GM21447 (cell line): ENCODE results near the gene RNF167.

Experiments used
- ATAC-seq: cut with Tn5 transposase; IDR thresholded peaks from one replicate; pipeline ENCODE4 v1.9.1; 2021; ENCODE audit not compliant: unreplicated experiment

RNF167 gene

DNA sequence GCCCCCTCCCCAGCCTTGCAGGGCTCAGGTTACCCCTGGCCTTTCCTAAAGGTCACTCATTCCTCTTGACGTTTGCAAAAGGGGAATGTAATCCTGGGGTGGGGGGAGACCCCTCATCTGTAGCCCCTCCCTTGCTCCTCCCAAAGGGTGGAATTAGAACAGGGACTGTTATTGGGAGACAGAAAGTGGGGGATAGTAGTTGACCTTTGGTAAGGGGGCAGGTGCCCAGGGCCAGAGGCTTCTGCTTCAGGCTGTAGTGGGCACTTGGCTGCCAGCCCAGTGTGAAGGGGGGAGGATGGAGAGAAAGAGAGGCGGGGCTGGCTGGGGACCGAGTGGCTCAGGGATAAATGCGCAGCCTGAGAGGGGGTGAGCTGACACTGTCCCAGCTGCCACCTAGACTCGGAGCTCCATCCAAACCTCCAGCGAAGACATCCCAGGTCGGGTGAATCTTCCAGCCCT is 10.7 kb downstream of the RNF167 start, which contains the start of gene ENO3:
TSS of gene ENO3 (plus strand) at position 374 of the 459 bp plus-strand sequence. CDS start 711 bp downstream, outside the sequence.
- ATAC-seq, result no peak

DNA sequence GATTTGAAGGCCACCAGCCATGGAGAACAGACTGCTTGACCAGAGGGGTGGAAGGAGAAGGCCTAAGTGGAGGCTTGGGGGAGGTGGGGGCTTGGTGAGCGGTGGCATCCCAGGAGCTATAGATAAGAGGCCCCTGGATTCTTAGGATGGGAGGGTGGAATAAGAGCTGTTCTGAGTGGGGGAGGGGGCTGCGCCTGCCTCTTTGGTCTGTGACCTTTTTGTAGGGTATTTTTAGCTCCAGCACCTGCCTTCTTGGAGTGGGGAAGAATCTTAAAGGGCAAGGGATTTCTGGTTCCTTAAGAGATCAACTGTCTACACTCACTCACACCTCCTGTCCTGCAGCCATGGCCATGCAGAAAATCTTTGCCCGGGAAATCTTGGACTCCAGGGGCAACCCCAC is 11.4 kb downstream of the RNF167 start:
- ATAC-seq, result no peak

DNA sequence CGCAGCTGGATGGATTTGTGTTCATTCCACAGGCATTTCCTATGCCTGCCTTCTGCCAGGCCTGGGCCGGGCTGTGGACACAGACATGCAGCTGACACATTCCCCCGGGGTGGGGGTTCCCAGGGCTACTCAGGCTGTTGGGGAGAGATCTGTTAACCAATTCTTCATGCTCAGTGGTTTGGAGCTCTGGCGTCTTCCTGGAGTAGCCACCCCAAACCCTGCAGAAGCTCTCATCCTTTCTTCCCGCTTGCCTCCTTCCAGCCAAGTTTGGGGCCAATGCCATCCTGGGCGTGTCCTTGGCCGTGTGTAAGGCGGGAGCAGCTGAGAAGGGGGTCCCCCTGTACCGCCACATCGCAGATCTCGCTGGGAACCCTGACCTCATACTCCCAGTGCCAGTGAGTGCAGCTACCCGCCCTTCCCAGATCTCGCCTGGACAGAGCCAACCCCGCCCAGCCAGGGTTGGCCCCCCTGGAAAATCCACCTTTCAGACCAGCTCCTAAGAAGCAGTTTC is 13.4 kb downstream of the RNF167 start:
- no peak for ATAC-seq

DNA sequence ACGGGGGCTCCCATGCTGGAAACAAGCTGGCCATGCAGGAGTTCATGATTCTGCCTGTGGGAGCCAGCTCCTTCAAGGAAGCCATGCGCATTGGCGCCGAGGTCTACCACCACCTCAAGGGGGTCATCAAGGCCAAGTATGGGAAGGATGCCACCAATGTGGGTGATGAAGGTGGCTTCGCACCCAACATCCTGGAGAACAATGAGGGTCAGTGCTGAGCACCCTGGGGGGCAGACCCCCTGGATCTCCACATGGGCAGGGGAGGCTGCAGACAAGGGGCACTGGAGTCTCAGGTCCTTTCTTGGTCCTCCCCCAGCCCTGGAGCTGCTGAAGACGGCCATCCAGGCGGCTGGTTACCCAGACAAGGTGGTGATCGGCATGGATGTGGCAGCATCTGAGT is 15.0 kb downstream of the RNF167 start:
- ATAC-seq, result no peak

DNA sequence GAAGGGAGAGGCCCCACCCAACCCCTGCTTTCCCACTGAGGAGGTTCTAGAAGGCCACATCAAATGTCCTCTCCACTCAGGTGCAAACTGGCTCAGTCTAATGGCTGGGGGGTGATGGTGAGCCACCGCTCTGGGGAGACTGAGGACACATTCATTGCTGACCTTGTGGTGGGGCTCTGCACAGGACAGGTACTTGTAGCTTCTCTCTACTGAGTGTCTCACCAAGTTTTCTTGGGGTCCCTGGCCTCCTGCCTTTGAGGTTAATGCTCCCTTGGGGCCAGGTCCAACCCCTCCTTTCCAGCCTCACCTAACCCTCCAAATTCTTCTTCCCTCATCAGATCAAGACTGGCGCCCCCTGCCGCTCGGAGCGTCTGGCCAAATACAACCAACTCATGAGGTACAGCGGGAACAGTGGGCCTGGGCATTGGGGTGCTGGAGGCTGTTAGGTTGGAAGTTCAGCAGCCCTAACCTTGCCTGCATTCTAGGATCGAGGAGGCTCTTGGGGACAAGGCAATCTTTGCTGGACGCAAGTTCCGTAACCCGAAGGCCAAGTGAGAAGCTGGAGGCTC is 16.5 kb downstream of the RNF167 start:
- ATAC-seq, result no peak

DNA sequence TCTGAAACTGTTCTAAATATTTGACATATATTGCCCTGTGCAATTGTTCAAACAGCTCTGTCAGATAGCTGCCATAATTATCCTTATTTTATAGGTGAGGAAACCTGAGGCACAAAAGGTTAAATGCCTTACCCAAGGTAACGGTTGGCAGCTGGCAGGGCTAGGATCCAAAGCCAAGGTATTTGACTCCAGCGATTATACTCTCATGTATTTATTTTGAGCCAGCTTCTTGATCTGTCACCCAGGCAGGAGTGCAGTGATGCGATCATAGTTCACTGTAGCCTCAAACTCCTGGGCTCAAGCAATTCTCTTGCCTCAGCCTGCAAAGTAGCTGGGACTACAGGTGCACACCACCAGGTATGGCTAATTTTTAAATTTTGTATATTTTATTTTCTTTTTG is 18.0 kb downstream of the RNF167 start:
- ATAC-seq, result no peak

DNA sequence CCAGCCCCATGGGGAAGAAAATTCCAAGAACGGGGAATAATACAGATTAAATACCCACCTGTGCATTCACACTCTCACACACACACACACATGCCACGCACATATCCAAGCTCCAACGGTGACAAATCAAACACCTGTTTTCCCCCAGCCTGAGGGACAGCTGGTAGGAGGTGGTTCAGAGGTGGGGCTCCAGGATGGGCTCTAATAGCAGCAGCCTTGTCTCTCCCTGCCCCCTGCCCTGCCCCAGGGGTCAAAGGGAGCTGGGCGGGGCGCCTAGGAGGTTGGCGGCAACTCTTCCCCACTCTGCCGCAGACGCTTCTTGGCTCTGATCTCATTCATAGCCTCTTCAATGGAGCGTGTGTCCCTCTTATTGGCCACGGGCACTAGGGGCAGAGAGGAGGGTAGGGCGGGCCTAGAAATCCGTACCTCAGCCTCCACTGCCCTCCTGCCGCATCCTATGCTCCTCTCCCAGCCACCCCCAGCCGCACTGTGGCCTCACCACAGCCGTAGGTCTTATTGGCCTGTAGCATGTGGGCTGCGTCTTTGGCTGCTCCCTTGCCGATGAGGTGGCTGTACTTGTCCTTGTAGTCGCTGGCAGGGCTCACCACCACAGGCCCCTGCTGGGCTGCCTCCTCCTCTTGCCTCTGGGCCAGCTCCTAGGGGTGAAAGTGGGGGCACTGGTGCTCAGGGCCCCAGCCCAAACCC is 19.3 kb downstream of the RNF167 start:
- ATAC-seq, result no peak

DNA sequence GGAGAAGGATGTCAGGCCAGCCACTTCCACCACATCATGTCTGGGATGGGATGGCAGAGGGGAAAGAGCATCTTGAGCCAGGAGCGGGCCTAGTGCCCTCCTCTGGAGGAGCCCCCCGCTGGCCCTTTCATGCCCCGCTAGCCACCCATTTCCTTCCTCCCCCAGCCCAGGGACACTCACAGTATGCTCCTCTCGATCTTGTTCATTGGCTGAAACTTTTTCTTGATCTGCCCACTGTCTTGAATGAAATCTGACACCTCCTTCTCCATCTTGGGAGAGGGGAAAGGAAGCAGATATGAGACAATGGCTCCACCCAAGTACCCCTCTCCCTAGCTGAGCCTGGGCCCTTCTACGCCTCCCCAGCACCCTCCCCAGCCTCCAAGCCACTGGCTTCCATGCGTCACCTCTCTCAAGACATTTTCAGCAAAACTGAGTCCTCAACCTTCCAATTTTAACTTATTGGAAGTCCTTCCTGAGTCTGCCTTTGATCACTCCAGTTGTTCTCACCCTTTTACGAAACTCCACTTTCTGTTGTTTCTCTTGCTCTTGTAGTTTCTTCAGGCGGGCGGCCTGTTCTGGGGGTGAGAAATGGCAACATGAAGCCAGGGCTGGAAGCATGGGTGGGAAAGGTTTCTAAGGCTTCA is 20.3 kb downstream of the RNF167 start:
- no peak for ATAC-seq

DNA sequence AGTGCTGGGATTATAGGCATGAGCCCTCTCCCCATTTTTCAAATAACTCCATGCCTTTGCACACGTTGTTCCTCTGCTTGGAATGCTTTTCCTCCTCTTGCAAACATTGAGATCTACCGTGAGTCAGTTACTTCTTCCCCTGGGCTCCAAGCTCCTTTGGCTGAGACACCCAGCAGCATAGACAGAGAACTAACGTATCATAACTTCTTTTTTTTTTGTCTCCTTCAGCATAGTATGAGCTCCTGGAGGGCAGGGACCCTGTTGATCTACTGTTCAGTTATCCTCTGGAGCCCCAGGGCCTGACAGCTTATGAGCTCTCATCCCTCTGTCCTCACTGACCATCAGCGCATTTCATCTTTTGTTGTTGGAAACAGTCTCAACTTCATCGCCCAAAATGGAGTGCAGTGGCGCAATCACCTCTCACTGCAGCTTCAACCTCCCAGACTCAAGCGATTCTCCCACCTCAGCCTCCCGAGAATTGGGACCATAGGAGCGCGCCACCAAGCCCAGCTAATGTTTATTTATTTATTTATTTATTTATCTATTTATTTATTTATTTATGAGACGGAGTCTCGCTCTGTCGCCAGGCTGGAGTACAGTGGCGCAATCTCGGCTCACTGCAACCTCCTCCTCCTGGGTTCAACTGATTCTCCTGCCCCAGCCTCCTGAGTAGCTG is 25.4 kb downstream of the RNF167 start:
- ATAC-seq, result no peak

DNA sequence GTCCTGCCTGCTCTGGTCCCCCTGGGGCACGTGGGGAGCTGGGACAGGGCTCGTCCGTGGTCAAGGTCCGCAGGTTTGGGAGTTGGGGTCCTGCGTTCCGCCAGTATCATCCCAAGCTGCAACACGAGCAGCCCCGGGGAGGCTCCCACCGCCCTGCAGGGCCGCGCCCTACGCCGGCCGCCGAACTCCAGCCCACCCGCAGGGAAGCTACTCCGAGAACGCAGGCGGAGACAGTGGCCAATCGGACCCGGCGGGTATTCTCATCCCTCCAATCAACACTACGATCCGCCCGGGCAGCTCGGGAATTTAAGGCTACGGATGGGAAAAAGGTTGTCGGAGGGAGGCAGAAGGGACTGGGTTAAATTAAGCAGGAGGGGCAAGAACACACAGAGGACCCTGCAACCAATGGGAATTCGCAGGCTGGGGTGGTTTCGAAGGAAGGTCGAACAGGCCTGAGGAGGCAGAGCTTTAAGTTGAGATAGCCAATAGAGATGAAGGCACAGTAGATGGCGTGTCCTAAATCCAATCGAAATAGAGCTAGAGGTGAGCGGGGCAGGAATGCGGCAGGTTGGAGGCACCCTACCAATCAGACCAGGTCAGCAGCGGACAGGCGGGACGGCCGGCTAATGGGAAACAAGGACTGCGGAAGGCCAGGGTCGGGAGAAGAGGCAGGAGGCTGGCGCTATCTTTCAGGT is 26.9 kb downstream of the RNF167 start:
- ATAC-seq, result peak; percentile 85

DNA sequence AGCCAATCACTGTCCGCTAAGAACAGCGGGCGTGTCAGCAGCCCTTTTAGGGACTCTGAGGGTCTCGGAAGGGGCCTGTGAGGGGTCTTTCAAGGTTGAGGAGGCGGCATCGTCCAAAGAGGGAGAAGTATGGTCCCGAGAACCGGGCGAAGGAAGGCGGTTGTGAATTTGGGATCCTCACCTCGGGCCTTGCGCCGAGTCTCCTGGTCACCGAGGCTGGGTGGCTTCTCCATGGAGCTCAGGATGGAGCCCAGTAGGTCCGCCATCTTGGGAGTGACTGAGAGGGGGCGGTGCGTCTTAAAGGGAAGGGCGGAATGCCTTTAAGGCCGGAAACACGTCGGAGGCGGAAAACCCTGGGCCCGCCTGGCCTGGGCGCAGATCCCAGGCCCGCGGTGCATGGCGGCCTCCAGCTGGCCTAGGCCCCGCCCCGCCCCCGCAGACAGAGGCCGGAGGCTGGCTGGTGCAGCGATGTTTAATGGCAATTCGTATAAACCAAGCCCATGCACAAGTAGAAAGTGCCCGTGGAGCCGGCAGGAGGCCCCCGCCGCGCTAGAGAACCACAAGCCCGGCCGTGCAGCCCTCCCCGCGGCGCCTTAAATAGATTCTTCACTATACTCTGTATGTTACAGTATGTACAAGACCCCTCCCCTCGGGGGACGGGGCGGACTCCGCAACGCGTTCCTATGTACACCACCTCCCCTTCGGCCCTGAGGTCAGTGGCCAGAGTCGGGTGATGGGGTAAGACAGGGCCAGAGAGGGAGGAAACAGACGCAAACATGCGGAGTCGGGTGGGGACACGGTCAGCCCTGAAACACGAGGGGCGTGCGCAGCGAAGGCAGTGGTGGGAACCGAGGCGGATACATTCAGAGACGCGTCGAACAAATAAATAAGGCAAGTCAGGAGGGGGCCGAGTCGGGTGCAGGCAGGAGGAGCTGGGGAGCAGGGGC is 27.7 kb downstream of the RNF167 start, which contains the start of gene SPAG7:
TSS of gene SPAG7 (minus strand) at position 279 of the 947 bp plus-strand sequence. CDS start at position 266, 13 bp downstream.
- ATAC-seq, result peak; percentile 56

DNA sequence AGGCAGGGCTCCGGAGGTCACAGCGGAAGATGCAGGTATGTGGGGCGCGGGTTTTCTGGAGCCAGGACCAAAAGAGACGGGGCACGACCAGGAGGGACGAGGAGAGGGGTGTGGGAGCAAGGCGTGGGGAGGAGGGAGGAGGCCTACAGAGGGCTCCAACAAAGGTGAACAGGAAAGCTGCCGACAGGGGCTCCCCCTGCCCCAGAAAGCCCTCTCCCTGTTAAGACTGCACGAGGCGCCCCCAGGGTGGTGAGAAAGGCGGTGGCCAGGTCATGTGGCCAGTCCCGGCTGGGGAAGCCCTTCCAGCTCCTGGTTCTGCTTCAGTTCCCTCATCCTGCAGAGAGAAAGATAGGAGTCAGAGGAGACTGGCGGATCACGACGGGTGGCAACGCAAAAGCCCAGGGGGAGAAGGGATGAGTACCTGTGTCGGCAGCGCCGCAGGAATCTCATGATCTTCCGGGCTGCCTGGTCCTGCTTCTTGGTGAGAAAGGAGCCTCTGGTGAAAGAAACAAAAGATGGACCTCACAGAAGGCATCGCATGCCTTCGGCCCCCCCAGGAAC is 28.5 kb downstream of the RNF167 start:
- no peak for ATAC-seq

DNA sequence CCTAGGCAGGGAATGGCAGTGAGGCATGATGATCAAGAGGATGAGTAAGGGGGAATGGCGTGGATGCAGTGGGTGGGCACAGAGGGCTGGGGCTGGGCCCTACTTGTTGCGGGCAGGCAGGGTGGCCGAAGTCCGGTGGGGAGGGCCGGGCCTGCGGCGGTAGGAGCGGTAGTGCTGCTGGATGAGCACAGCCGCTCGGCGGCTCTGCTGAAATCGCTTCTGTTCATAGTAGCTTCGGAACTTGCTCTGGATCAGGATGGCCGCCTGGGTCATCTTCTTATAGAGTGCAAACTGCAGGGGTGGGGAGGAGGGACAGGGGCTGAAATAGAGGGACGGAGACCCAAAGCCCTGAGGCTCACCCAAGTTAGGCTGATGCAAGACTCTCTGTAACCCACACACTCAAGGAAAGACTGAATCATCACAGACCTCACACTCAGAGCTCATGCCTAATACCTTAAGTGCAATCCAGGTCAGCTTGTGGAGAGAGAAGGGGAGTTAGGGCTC is 29.0 kb downstream of the RNF167 start:
- ATAC-seq, result no peak

DNA sequence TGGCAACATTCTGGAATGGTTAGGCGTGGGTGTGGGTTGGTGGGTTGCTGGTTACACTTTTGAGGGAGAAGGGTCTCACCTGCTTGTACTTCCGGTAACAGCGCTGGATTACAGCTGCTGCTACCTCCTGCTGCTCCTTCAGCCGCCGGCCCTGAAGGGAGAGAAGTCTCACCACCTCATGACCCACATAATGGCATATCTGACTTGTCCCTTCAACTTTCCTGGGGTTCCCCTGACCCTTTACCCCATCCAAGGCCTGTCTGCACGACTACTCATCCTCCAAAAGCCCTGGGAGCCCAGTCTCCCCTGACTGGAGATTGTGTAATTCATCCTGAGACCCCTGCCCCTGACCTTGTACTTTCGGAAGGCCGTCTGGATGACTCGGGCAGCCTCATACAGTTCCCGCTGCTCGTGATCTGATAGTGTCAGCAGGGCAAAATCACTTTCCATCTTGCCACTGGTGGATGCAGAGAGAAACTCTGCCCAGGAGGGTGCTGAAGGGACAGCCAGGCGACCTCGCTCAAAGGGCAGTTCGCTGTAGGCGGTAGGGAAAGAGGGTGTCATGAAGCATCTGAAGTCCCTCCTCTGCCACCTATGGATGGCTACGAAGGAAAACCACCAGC is 29.6 kb downstream of the RNF167 start:
- ATAC-seq, result no peak

DNA sequence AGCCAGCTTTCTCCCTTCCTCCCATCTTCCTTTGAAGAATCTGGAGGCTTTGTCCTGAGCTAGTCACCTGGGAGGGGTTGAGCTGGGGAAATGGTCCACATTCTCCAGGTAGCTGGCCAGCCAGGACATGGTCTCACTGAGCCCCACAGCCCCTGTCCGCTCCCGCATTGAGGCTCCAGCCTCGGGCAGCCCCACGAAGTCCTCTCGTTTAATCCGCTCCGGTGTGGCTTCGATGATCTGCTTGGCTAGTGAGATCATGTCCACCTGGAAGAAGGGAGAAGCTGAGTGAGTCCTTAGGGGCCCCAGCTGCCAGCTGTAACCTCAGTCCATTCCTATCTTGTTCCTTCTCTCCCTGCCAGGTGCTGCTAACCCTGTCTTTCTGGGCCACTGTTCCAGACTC is 30.2 kb downstream of the RNF167 start:
- no peak for ATAC-seq

DNA sequence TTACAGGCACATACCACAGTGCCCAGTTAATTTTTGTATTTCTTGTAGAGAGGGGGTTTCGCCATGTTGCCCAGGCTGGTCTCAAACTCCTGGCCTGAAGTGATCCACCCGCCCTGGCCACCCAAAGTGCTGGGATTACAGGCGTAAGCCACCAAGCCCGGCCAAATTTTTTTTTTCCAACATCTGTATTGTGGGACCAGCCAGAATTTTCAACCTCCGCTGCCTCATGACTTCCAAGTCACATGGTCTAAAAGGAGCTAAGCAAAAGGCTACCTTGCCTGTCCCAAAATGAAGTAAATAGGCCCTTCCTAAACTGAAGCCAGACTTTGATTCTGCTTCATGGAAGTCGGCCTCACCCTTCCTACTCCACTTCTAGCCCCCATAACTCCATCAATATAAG is 31.8 kb downstream of the RNF167 start:
- ATAC-seq, result no peak

DNA sequence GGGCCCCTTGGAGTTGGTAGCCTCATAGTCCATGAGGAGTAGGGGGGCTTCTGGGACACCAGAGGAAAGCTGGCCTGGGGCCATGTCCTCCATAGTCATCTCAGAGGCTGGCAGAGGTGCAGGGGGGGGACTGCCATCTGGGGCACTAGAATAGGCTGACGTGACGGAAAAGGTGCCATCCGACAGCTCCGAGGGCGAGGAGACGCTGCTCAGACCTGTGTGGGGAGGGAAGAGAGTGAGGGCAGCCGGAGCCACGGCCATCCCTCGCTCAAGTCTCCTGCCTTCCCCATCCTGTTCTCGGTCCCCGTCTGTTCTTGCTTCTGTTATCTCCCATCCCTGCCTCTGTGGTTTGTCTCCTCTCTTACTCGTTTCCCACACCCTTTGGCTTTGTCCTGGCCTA is 32.3 kb downstream of the RNF167 start:
- ATAC-seq, result no peak

DNA sequence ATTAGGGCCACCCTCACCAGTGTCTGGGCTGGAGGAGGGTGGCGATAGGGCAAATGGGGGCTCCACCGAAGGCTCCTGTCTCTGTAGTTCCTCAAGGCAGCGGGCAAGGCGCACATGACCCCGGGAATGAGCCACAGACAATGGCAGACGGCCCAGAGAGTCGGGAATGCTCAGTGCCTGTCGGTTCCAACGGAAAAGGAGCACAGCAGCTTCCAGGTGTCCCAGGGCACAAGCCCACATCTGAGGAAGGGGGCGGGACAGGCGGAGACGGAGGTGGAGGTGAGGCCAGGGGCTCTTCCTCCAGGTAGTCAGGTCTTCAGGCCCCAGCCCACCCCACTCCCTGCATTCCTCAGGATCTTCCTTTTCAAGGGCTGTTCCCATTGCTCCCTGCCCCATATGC is 32.7 kb downstream of the RNF167 start:
- ATAC-seq, result no peak
